RKO (cell line): ENCODE data around the gene RAB24.
"Not testable (repeated sequence)": the region's sequence is repeated elsewhere in the genome, so short reads cannot be mapped to it uniquely, and the experiment has no call there.

Experiments used
- DNase-seq: peaks from one replicate; pipeline ENCODE4 v3.0.0-alpha.2; 2016; ENCODE audit warnings: low spot score

Gene RAB24

GRCh38 chr5:177310757-177311391 is 7.4 kb upstream of the RAB24 start:
- peak; percentile 47 for DNase-seq

- no peak for DNase-seq
Observed at GRCh38 chr5:177310332-177310731, 6.8 kb upstream of the RAB24 start.

GRCh38 chr5:177309351-177310191 is 6.1 kb upstream of the RAB24 start:
- peak; percentile 77 for DNase-seq

GRCh38 chr5:177308740-177309139 is 5.2 kb upstream of the RAB24 start:
- no peak for DNase-seq

- no peak for DNase-seq
Observed at GRCh38 chr5:177307544-177308363, 4.2 kb upstream of the RAB24 start.

- no peak for DNase-seq
Observed at GRCh38 chr5:177306674-177307543, 3.4 kb upstream of the RAB24 start.

GRCh38 chr5:177306103-177306640 is 2.7 kb upstream of the RAB24 start:
- not testable (repeated sequence) for DNase-seq

- DNase-seq = peak; percentile 72
Observed at GRCh38 chr5:177304392-177305119, 1.0 kb upstream of the RAB24 start.

- no peak for DNase-seq
Observed at GRCh38 chr5:177303925-177304391, 439 bp upstream of the RAB24 start.

- DNase-seq = peak; percentile 55
Observed at GRCh38 chr5:177302354-177303110, 987 bp downstream of the RAB24 start.

- no peak for DNase-seq
Observed at GRCh38 chr5:177301503-177302165, 1.9 kb downstream of the RAB24 start.

GRCh38 chr5:177300951-177301350 is 2.6 kb downstream of the RAB24 start:
- no peak for DNase-seq

- DNase-seq = peak; percentile 55
Observed at GRCh38 chr5:177300236-177300880, 3.2 kb downstream of the RAB24 start.

- no peak for DNase-seq
Observed at GRCh38 chr5:177299697-177300096, 3.8 kb downstream of the RAB24 start.

- DNase-seq = no peak
Observed at GRCh38 chr5:177297922-177298321, 5.6 kb downstream of the RAB24 start.

- DNase-seq = no peak
Observed at GRCh38 chr5:177296581-177296980, 6.9 kb downstream of the RAB24 start.

- no peak for DNase-seq
Observed at GRCh38 chr5:177295924-177296323, 7.6 kb downstream of the RAB24 start.

- no peak for DNase-seq
Observed at GRCh38 chr5:177294632-177295031, 8.9 kb downstream of the RAB24 start.
